ENCODE data around the gene TPMT. TPM values are rescaled to one million over a fixed set of nuclear protein-coding genes. Genes with fewer than 3 reads are reported as not detected.

The TPMT gene
- total and polyA plus RNA-seq, 2 of the 13 experiments (the other 11 are each of a cell fraction or from before 2014, with no cell fraction given): 11.1 to 22.8 TPM

GRCh38 chr6:18165751-18166150 lies 10.9 kb upstream of the TPMT start (continued):
- no peak for TF ChIP-seq ZNF512 (CRISPR knock-in tag; IDR thresholded peaks at IDR 0.05)
- TF ChIP-seq REL (CRISPR knock-in tag; conservative IDR thresholded peaks at IDR 0.05): no peak
- no peak for TF ChIP-seq ZNF160 (CRISPR knock-in tag; IDR thresholded peaks at IDR 0.05)

- WGBS (ENCODE audit: low lambda C conversion rate): 100% methylated on average over 2 of the region's 2 CpGs
- Histone ChIP-seq H4K20me1 (ENCODE audit: insufficient read depth, low read length) (no peaks in the 10 kb centered on the region), H3K4me1 (ENCODE audit: insufficient read depth, low read length) (no peaks in the 10 kb centered on the region), H3K36me3 (replicated peaks in 1 of 2; ENCODE audit: control insufficient read depth in 1 of 2, insufficient read depth in 2 of 2, low read length in 2 of 2) (peaks cover 3 to 19% of the 10 kb centered on the region in 2 experiments; a peak in 4 of 5 replicates), H3K27ac (ENCODE audit: extremely low read length, insufficient read depth, low read length) (no peak overlapping the region), H3K79me2 (ENCODE audit: insufficient read depth, low read length) (no peaks in the 10 kb centered on the region), H3K9ac (ENCODE audit: insufficient read depth, low read depth, low read length) (no peak overlapping the region), H3K9me3 (ENCODE audit: low read length) (no peaks in the 10 kb centered on the region), H3K4me2 (ENCODE audit: low read depth, low read length) (no peak overlapping the region), H3K4me3 (replicated peaks in 1 of 3; ENCODE audit: insufficient read depth in 1 of 3, low read depth in 2 of 3, low read length in 3 of 3) (no peak overlapping the region), H2AFZ (ENCODE audit: low read length) (no peak overlapping the region), H3K27me3 (ENCODE audit: control insufficient read depth in 1 of 2, insufficient read depth in 2 of 2, low read length in 2 of 2) (no peaks in the 10 kb centered on the region)
- POLR2A ChIA-PET: no interaction called here
- BruUV-seq (replicated peaks): no TSS peak
- DNase-seq (ENCODE audit: low spot score): no peak
- CTCF ChIA-PET (ENCODE audit: low intra/inter-chr PET ratio, low total read pairs): no interaction called here
- in situ Hi-C loops (cut with HindIII; ENCODE audit: extremely low pct_ligation_motif_present, low pct_unique_long_range_greater_than_20kb) (no loop called here), intact Hi-C loops (cut with micrococcal nuclease; ENCODE audit: unreplicated experiment) (no loop called here)
- no peak for ATAC-seq
- FAIRE-seq: no peak
- TF ChIP-seq HNF1B (CRISPR knock-in tag; IDR thresholded peaks at IDR 0.05) (no peak), ZBTB10 (CRISPR knock-in tag; IDR thresholded peaks at IDR 0.05; ENCODE audit: borderline replicate concordance) (no peak), REPIN1 (CRISPR knock-in tag; IDR thresholded peaks at IDR 0.05; ENCODE audit: borderline replicate concordance, low read depth) (no peak), IRF1 (CRISPR knock-in tag; IDR thresholded peaks at IDR 0.05; ENCODE audit: low read depth) (no peak), ZBTB26 (CRISPR knock-in tag; IDR thresholded peaks at IDR 0.05; ENCODE audit: borderline replicate concordance) (no peak), ZNF724P (CRISPR knock-in tag; IDR thresholded peaks at IDR 0.05; ENCODE audit: borderline replicate concordance) (no peak), ZNF446 (CRISPR knock-in tag; IDR thresholded peaks at IDR 0.05) (no peak), NPAS2 (CRISPR knock-in tag; IDR thresholded peaks at IDR 0.05; ENCODE audit: borderline replicate concordance) (no peak), CERS6 (CRISPR knock-in tag; IDR thresholded peaks at IDR 0.05) (no peak), MAFG (CRISPR knock-in tag; IDR thresholded peaks at IDR 0.05) (no peak), MIXL1 (CRISPR knock-in tag; IDR thresholded peaks at IDR 0.05) (no peak)
These were observed 7.5 kb upstream of the TPMT start for GRCh38 chr6:18162401-18162800.

Measured in HepG2 (cell line).